CD4-positive, alpha-beta T cell treated with Interleukin-21 for 1 hour (primary cell): Measurements from ENCODE around the gene RYR1.
"Not testable (repeated sequence)": the region's sequence is repeated elsewhere in the genome, so short reads cannot be mapped to it uniquely, and the experiment has no call there.

Experiments
- DNase-seq: peaks from one replicate; pipeline ENCODE4 v3.0.0-alpha.2; 2020

Gene RYR1

GRCh38 chr19:38544569-38545315 lies 111.3 kb downstream of the RYR1 start:
- DNase-seq: peak; percentile 78

DNA sequence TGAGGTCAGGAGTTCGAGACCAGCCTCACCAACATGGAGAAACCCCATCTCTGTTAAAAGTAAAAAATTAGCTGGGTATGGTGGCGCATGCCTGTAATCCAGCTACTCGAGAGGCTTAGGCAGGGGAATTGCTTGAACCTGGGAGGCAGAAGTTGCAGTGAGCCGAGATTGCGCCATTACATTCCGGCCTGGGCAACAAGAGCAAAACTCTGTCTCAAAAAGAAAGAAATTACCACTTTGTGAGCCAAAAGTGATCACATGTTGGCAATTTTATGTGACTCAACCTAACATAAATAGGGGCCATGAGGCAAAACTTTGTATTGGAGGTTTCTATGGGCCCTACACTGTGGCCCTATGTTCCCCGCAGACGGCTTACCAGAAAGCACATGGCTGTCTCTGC lies 112.1 kb downstream of the RYR1 start:
- DNase-seq: no peak

GRCh38 chr19:38547421-38547820 lies 113.9 kb downstream of the RYR1 start:
- DNase-seq: no peak

GRCh38 chr19:38549061-38549460 lies 115.6 kb downstream of the RYR1 start:
- DNase-seq: no peak

DNA sequence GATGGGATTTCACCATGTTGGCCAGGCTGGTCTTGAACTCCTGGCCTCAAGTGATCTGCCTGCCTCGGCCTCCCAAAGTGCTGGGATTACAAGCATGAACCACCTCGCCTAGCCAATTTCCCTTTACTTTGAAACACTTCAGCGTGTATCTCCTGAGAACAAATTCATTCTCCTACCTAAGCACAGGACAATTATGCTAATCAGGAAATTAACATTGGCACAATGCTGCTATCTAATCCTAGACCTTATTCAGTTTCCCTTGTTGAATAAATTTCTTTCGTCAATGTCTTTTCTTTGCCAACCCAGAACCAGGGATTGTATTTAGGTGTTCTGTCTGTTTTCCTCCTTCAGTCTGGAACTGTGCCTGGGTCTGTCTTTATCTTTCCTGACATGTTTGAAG lies 116.5 kb downstream of the RYR1 start:
- DNase-seq: no peak

GRCh38 chr19:38550376-38550775 lies 116.9 kb downstream of the RYR1 start:
- DNase-seq: no peak

- peak; percentile 16 for DNase-seq
Measured at GRCh38 chr19:38551450-38551813, 117.9 kb downstream of the RYR1 start.

DNA sequence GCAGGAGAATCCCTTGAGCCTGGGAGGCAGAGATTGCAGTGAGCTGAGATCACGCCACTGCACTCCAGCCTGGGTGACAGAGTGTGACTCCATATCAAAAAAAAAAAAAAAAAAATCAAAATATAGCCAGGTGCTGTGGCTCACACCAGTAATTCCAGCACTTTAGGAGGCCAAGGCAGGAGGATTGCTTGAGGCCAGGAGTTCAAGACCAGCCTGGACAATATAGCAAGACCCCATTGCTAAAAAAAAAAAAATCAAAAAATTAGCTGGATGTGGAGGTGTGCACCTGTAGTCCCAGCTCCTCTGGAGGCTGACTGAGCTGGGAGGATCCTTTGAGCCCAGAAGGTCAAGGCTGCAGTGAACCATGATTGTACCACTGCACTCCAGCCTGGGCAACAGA lies 119.7 kb downstream of the RYR1 start:
- not testable (repeated sequence) for DNase-seq

DNA sequence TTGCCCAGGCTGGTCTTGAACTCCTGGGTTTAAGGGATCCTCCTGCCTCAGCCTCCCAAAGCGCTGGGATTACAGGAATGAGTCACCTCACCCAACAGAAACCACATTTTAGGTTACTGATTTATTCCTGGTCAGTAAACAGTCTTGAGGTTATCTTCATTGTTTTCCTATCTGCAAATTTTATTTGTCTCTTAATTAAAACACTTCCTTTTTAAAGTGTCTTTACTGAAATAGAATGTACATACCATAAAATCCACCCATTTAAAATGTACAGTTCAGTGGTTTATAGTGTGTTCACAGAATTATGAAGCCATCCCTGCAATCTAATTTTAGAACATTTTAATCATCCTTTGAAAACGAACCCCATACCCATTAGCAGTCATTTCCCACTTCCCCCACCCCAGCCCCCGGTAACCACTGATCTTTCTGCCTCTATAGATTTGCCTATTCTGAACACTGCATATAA lies 121.2 kb downstream of the RYR1 start:
- DNase-seq: no peak

GRCh38 chr19:38555200-38555599 lies 121.7 kb downstream of the RYR1 start:
- DNase-seq: no peak

DNA sequence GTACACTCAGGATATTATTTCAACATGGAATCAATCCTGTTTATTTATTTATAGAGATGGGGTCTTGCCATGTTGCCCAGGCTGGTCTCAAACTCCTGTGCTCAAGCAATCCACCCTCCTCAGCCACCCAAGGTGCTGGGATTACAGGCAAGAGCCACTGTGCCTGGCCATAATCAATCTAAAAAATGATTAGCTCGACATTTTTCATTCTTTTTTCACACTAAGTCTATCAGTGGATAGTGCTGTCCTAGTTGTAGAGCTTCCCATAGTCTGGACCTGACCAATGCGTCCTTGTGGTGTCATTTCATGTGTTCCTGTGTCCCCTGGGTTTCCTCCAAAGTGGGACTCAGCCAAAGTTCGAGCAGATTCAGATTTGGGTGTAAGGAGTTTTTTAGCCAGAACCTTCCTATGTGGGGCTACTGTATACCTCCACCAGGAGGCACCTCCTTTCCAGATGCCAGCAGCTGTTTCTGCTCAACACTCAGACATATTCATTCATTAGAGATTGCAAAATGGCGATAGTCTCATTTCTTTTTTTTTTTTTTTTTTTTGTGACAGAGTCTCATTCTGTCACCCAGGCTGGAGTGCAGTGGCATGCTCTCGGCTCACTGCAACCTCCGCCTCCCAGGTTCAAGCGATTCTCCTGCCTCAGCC lies 123.2 kb downstream of the RYR1 start:
- DNase-seq: peak; percentile 27

DNA sequence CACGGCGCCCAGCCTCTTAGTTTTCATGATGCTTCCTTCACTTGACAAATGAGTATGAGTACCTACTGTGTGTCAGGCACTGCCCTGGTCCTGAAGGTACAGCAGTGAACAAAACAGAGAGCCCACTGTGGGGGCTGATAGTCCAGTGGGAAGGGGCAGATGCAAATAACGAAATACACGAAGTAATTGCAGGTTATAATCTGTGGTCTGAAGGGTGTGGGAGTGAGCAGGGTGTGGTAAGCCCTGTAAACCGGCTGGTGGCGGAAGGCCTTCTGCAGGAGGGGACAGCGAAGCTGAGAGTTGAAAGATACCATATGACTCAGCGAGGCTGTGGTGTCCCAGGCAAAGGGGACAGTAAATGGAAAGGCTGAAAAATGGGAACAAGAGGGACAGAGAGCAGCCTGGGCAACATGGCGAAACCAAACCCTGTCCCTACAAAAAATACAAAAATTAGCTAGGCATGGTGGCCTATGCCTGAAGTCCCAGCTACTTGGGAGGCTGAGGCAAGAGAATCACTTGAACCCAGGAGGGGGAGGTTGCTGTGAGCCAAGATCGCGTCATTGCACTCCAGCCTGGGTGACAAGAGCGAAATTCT lies 123.8 kb downstream of the RYR1 start:
- DNase-seq: peak; percentile 49

DNA sequence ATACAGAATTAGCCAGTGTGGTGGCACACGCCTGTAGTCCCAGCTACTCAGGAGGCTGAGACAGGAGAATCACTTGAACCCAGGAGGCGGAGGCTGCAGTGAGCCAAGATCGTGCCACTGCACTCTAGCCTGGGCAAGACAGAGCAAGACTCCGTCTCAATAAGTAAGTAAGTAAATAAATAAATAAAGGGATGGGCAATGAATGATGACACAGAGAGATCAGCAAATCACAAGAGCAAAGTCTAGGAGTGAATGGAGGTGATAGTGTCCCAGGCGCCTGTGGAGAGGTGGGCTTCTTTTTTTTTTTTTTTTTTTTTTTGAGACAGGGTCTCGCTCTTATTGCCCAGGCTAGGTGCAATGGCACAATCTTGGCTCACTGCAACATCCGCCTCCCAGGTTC lies 125.4 kb downstream of the RYR1 start:
- DNase-seq: not testable (repeated sequence)

DNA sequence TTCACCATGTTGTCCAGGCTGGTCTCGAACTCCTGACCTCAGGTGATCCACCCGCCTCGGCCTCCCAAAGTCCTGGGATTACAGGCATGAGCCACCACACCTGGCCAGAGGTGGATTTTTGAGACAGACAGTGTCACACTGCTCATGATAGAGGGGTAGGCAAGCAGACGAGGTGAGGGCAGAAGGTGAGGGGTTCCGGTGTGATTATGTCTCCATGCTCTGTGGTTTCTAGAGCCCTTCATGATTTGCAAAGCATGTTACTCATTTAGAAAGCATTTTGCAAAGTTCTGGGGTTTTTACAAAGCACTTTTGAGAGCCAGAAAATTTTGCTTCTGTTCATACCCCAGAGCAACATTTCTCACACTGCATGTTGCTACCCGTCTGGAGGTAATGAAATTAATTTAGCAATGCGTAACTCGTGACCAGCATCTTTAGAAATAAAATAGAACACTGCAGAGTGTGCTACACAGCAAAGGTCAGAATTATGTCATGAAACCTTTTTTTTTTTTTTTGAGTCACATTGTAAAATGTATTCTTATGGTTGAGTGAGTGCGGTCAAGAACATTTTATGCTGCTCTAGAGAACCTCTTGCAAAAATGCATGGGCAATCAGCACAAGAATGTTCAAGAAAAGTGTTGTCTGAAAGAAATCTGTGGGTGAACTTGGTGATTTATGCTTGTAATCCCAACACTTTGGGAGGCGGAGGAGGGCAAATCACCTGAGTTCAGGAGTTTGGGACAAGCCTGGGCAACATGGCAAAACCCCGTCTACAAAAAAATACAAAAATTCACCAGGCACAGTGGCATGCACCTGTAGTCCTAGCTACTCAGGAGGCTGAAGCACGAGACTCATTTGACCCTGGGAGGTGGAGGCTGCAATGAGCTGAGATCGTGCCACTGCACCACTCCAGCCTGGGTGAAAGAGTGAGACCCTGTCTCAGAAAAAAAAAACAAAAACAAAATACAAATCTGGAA lies 126.2 kb downstream of the RYR1 start:
- DNase-seq: peak; percentile 49

GRCh38 chr19:38561053-38561606 lies 127.6 kb downstream of the RYR1 start:
- DNase-seq: no peak

GRCh38 chr19:38561658-38562057 lies 128.2 kb downstream of the RYR1 start:
- DNase-seq: no peak

GRCh38 chr19:38562096-38562495 lies 128.6 kb downstream of the RYR1 start:
- DNase-seq: no peak

GRCh38 chr19:38563475-38563874 lies 130.0 kb downstream of the RYR1 start:
- no peak for DNase-seq

GRCh38 chr19:38564981-38565690 lies 131.6 kb downstream of the RYR1 start:
- DNase-seq: peak; percentile 30

DNA sequence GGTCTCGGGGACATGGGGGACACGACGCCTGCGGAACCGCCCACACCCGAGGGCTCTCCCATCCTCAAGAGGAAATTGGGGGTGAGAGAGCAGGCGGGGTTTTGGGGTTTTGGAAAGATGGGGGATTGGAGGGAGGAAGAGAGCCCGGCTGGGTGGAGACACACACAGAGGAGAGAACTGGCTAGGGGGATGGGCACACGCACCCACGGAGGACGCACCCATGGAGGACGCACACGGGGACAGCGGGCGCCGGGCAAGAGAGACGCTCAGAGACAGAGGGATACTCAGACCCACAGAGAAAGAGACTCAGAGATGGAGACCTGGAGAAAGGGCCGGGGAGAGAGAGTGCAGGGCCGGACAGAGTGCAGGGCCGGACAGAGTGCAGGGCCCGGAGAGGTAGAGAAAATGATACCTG lies 132.2 kb downstream of the RYR1 start:
- DNase-seq: no peak

DNA sequence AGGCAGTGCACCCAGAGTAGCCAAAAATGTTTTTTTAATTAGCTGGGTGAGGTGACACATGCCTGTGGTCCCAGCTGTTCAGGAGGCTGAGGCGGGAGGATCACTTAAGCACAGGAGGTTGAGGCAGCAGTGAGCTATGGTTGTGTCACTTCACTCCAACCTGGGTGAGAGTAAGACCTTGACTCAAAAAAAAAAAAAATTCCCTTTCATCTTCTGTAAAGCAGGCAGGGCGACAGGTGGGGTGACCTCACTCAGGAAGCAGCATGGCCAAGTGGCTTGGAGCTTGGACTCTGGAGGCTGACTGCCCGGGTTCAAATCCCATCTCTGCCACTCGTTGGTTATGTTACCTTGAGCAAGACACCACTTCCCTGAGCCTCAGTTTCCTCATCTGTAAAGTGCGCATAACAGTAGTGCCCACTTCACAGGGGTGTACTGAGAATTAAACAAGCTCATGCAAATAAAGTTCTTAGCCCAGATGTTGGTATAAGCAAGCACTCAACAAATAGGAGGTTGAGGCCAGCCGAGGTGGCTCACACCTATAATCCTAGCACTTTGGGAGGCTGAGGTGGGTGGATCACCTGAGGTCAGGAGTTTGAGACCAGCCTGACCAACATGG lies 136.0 kb downstream of the RYR1 start:
- DNase-seq: no peak
